HepG2 (cell line): Measurements from ENCODE around the gene SLC20A1. TPM values are rescaled to one million over a fixed set of nuclear protein-coding genes. Genes with fewer than 3 reads are reported as not detected.

Source experiments
- ARHGAP35 ChIP-seq: sonication (generic); formaldehyde crosslinking; IDR thresholded peaks from 2 replicates; pipeline ENCODE4 v1.9.0; 2022; ENCODE audit warnings: mild to moderate bottlenecking, inconsistent platforms, moderate library complexity, missing genetic modification reagents, borderline replicate concordance
- ATF5 ChIP-seq: sonication (generic); formaldehyde crosslinking; IDR thresholded peaks from 2 replicates; pipeline ENCODE4 v1.4.0; 2020; ENCODE audit warnings: mild to moderate bottlenecking, low read depth, missing genetic modification reagents
- CENPBD1 ChIP-seq: sonication (generic); formaldehyde crosslinking; IDR thresholded peaks from 2 replicates; pipeline ENCODE4 v1.8.0; 2022; ENCODE audit warnings: missing genetic modification reagents, low read depth, mild to moderate bottlenecking, borderline replicate concordance
- DNMT3B ChIP-seq: conservative IDR thresholded peaks from 2 replicates; pipeline ENCODE4 v1.6.1; 2016; ENCODE audit warnings: missing biosample characterization, control low read depth
- GPN1 ChIP-seq: sonication (generic); formaldehyde crosslinking; IDR thresholded peaks from 2 replicates; pipeline ENCODE4 v1.5.1; 2020; ENCODE audit warnings: missing genetic modification reagents, borderline replicate concordance
- HIVEP1 ChIP-seq: sonication (generic); formaldehyde crosslinking; IDR thresholded peaks from 2 replicates; pipeline ENCODE4 v1.4.0; 2020; ENCODE audit warnings: mild to moderate bottlenecking, missing genetic modification reagents
- NPAS2 ChIP-seq: sonication (generic); formaldehyde crosslinking; IDR thresholded peaks from 2 replicates; pipeline ENCODE4 v1.8.0; 2022; ENCODE audit warnings: mild to moderate bottlenecking, missing genetic modification reagents, borderline replicate concordance
- POGK ChIP-seq: sonication (generic); formaldehyde crosslinking; conservative IDR thresholded peaks from 2 replicates; pipeline ENCODE4 v1.8.0; 2022; ENCODE audit warnings: mild to moderate bottlenecking, moderate library complexity, missing genetic modification reagents
- RBM22 ChIP-seq: fragments of 200-400 bp; formaldehyde crosslinking; optimal IDR thresholded peaks from 2 replicates; pipeline ENCODE3; 2017; ENCODE audit warnings: mild to moderate bottlenecking, low read length, moderate library complexity
- RFX3 ChIP-seq: IDR thresholded peaks from 2 replicates; pipeline ENCODE4 v1.6.1; 2016; ENCODE audit warnings: missing biosample characterization, missing genetic modification reagents
- SATB2 ChIP-seq: sonication (generic); formaldehyde crosslinking; IDR thresholded peaks from 2 replicates; pipeline ENCODE4 v1.5.0; 2020; ENCODE audit warnings: missing genetic modification reagents
- SCMH1 ChIP-seq: sonication (generic); formaldehyde crosslinking; IDR thresholded peaks from 2 replicates; pipeline ENCODE4 v1.9.0; 2021; ENCODE audit warnings: missing genetic modification reagents, mild to moderate bottlenecking, borderline replicate concordance
- SMAD3 ChIP-seq: sonication (generic); formaldehyde crosslinking; IDR thresholded peaks from 2 replicates; pipeline ENCODE4 v1.4.0; 2020; ENCODE audit warnings: missing genetic modification reagents
- SNAI1 ChIP-seq: sonication (generic); formaldehyde crosslinking; IDR thresholded peaks from 2 replicates; pipeline ENCODE4 v1.5.0; 2020; ENCODE audit warnings: mild to moderate bottlenecking, missing genetic modification reagents, borderline replicate concordance
- THAP11 ChIP-seq: IDR thresholded peaks from 2 replicates; pipeline ENCODE4 v1.6.1; 2016; ENCODE audit warnings: missing biosample characterization, missing genetic modification reagents
- TMF1 ChIP-seq: sonication (generic); formaldehyde crosslinking; IDR thresholded peaks from 2 replicates; pipeline ENCODE4 v1.8.1; 2022; ENCODE audit warnings: low read depth, missing genetic modification reagents
- XRCC5 ChIP-seq: fragments of 200-400 bp; formaldehyde crosslinking; optimal IDR thresholded peaks from 2 replicates; pipeline ENCODE3; 2017; ENCODE audit warnings: mild to moderate bottlenecking, low read length
- ZBTB26 ChIP-seq: IDR thresholded peaks from 2 replicates; pipeline ENCODE4 v1.6.1; 2016; ENCODE audit warnings: missing compliant biosample characterization, missing genetic modification reagents, borderline replicate concordance
- ZBTB38 ChIP-seq: sonication (generic); formaldehyde crosslinking; IDR thresholded peaks from 2 replicates; pipeline ENCODE4 v1.5.1; 2020; ENCODE audit warnings: mild to moderate bottlenecking, missing genetic modification reagents
- ZEB1 ChIP-seq: IDR thresholded peaks from 2 replicates; pipeline ENCODE4 v1.6.1; 2012; ENCODE audit warnings: mild to moderate bottlenecking, low read depth, inconsistent platforms; ENCODE audit not compliant: insufficient replicate concordance
- ZNF160 ChIP-seq: sonication (generic); formaldehyde crosslinking; IDR thresholded peaks from 2 replicates; pipeline ENCODE4 v1.8.0; 2022; ENCODE audit warnings: mild to moderate bottlenecking, inconsistent platforms, missing genetic modification reagents
- ZNF224 ChIP-seq: sonication (generic); formaldehyde crosslinking; IDR thresholded peaks from 2 replicates; pipeline ENCODE4 v1.5.0; 2020; ENCODE audit warnings: mild to moderate bottlenecking, missing genetic modification reagents
- ZNF225 ChIP-seq: sonication (generic); formaldehyde crosslinking; IDR thresholded peaks from 2 replicates; pipeline ENCODE4 v1.4.0; 2020; ENCODE audit warnings: mild to moderate bottlenecking, missing genetic modification reagents
- ZNF24 ChIP-seq: fragments of 450-650 bp; IDR thresholded peaks from 2 replicates; pipeline ENCODE4 v1.6.1; 2017; ENCODE audit warnings: antibody characterized with exemption, mild to moderate bottlenecking
- ZNF564 ChIP-seq: sonication (generic); formaldehyde crosslinking; IDR thresholded peaks from 2 replicates; pipeline ENCODE4 v1.8.1; 2023; ENCODE audit warnings: mild to moderate bottlenecking, missing genetic modification reagents
- polyA plus RNA-seq, 8 experiments: library from polyadenylated mRNA; depleted of rRNA in 3 of 8; stranded (reverse) in 7 of 8; unstranded in 1 of 8; fragments of >200 nt; fragmentation: Illumina TruSeq in 4 of 8; extraction: Trizol in 4 of 8; gene quantifications; 2 replicates each; pipeline versions ENCODE4 v1.2.1 to v1.2.3, GENCODE V29; 2011 to 2016; ENCODE audit warnings: low read depth in 4 of 8, missing spikeins in 1 of 8, mixed read lengths in 1 of 8; ENCODE audit not compliant: insufficient read depth in 1 of 8
- total RNA-seq, 5 experiments: library from RNA; depleted of rRNA; stranded (reverse); fragments of >200 nt; fragmentation: Illumina TruSeq; extraction: Trizol; gene quantifications; 2 replicates each; pipeline ENCODE4 v1.2.3, GENCODE V29; 2016; ENCODE audit warnings: low read depth in 1 of 5

The SLC20A1 gene
- total and polyA plus RNA-seq, 2 of the 13 experiments (the other 11 are each of a cell fraction or from before 2014, with no cell fraction given) = 54.0 to 85.9 TPM

GRCh38 chr2:112645310-112646101 is at the start of gene SLC20A1 (continued):
- TF ChIP-seq RBM22 (no peak), ZNF24 (no peak), SNAI1 (CRISPR knock-in tag) (0 out of 2 replicates have a peak, but pooled peaks have one; percentile 47), GPN1 (CRISPR knock-in tag) (no peak), RFX3 (no peak), ZEB1 (peak; percentile 26), SCMH1 (CRISPR knock-in tag) (no peak), NPAS2 (CRISPR knock-in tag) (no peak), ZNF160 (CRISPR knock-in tag) (no peak), ATF5 (CRISPR knock-in tag) (no peak), SMAD3 (CRISPR knock-in tag) (no peak), DNMT3B (CRISPR knock-in tag) (no peak; the same call in none of the 2 replicates), SATB2 (CRISPR knock-in tag) (no peak; the same call in 1 of the 2 replicates), TMF1 (no peak; the same call in none of the 2 replicates), ARHGAP35 (CRISPR knock-in tag) (peak; percentile 16), ZNF224 (CRISPR knock-in tag) (0 out of 2 replicates have a peak, but pooled peaks have one; percentile 36), CENPBD1 (CRISPR knock-in tag) (no peak), POGK (CRISPR knock-in tag) (peak; percentile 94), XRCC5 (peak; percentile 87), HIVEP1 (CRISPR knock-in tag) (peak; percentile 81), ZBTB26 (CRISPR knock-in tag) (no peak; the same call in 1 of the 2 replicates), ZBTB38 (CRISPR knock-in tag) (no peak; the same call in 1 of the 2 replicates), ZNF564 (peak; percentile 71; the same call in 1 of the 2 replicates), THAP11 (CRISPR knock-in tag) (no peak), ZNF225 (no peak)
